ENCODE measurements around the gene PWP1.

DNA sequence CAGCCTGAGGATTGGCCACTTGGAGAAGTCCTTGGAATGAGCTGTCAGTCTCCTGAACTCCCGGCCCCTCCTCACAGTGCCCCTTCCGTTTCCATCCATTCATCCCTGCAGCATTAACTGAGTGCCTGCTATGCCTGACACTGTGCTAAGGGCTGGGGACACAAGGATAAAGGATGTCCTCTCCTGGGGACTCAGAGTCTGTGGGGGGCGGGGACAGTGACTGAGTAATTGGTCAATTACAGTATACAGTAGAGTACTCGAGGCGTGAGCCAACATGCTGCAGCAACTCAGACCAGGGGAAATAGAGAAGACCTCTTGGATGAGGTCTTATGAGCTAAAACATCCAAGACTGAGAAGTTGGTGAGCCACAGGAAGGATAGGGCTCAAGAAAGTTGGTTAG lies 43.4 kb upstream of the PWP1 start:
- TF ChIP-seq GATA2 (IDR thresholded peaks at IDR 0.05; ENCODE audit: low read depth, low read length) (no peak), GATA3 (IDR thresholded peaks at IDR 0.05; ENCODE audit: low read depth, low read length) (no peak)

All from SH-SY5Y (cell line).